HCT116 (cell line): Measurements from ENCODE around the gene PGAP3. TPM values are rescaled to one million over a fixed set of nuclear protein-coding genes. Genes with fewer than 3 reads are reported as not detected.

Source experiments
- ATAC-seq: fragments of 200-7000 bp; cut with Tn5 transposase; 2 replicates; pipeline ENCODE4 v1.9.1; 2020; ENCODE audit warnings: mild to moderate bottlenecking, moderate library complexity
- BruUV-seq: library from RNA; stranded (reverse); fragments of 400-500 nt; replicated peaks from 2 replicates; lab custom pipeline; 2021; lab: Mats Ljungman, UMichigan
- CTCF ChIA-PET: fragments of 300-600 bp; sonication (Branson Sonifier 250); formaldehyde crosslinking; loops from one replicate; lab custom pipeline; 2021; ENCODE audit warnings: antibody characterized with exemption; lab: Charles Lee
- POLR2A ChIA-PET: fragments of 300-600, 350-600 bp; sonication (Branson Sonifier 250); formaldehyde crosslinking; loops from one replicate; lab custom pipeline; 2021; ENCODE audit warnings: antibody characterized with exemption; lab: Charles Lee
- RAD21 ChIA-PET, 2 experiments: fragments of 300-600 bp; sonication (Branson Sonifier 250); formaldehyde crosslinking; loops; one replicate each; lab custom pipeline; 2023; ENCODE audit warnings: low total read pairs in 2 of 2; ENCODE audit not compliant: uncharacterized antibody in 2 of 2, unreplicated experiment in 2 of 2, low non-redundant PET in 1 of 2; lab: Charles Lee
- DNase-seq: peaks from one replicate; pipeline ENCODE4 v3.0.0-alpha.2; 2010; ENCODE audit warnings: low read depth, low spot score
- H2AFZ ChIP-seq: fragments of 200-600 bp; shearing (Covaris generic), sonication (generic); 2 replicates; pipeline ENCODE4 v1.6.1; 2017; ENCODE audit warnings: low read depth, mixed run types, mixed read lengths, antibody characterized with exemption, low read length; ENCODE audit not compliant: poor library complexity, severe bottlenecking
- H3K27ac ChIP-seq: 2 replicates; pipeline ENCODE4 v1.5.1; 2012; ENCODE audit warnings: low read depth, low read length
- H3K27me3 ChIP-seq: fragments of 200-600 bp; sonication (generic); 2 replicates; pipeline ENCODE4 v1.6.1; 2016; ENCODE audit warnings: mixed run types, low read length, mixed read lengths; ENCODE audit not compliant: insufficient read depth
- H3K36me3 ChIP-seq, 2 experiments: fragments of 200-500 bp in 1 of 2; fragments of 200-600 bp in 1 of 2; sonication (Bioruptor generic) in 1 of 2; sonication (generic) in 1 of 2; 2 replicates each; pipeline versions ENCODE4 v1.5.1 to v1.6.1; 2014 to 2016; ENCODE audit warnings: low read length in 2 of 2, inconsistent platforms in 1 of 2, mixed read lengths in 1 of 2, mixed run types in 1 of 2; ENCODE audit not compliant: insufficient read depth in 2 of 2, control insufficient read depth in 1 of 2
- H3K4me1 ChIP-seq, 2 experiments: fragments of 200-600 bp in 1 of 2; sonication (generic) in 1 of 2; 2 replicates each; pipeline versions ENCODE4 v1.5.1 to v1.6.1; 2012 to 2017; ENCODE audit warnings: low read length in 2 of 2, inconsistent platforms in 1 of 2, mild to moderate bottlenecking in 1 of 2, mixed read lengths in 1 of 2, mixed run types in 1 of 2, moderate library complexity in 1 of 2; ENCODE audit not compliant: insufficient read depth in 2 of 2, control insufficient read depth in 1 of 2
- H3K4me2 ChIP-seq: fragments of 200-600 bp; sonication (generic); 2 replicates; pipeline ENCODE4 v1.6.1; 2017; ENCODE audit warnings: mixed run types, low read length, mixed read lengths
- H3K4me3 ChIP-seq, 2 experiments: fragments of 200-600 bp in 1 of 2; sonication (generic) in 1 of 2; replicated peaks in 1 of 2; 2 replicates each; pipeline ENCODE4 v1.5.1; 2011 to 2016; ENCODE audit warnings: low read length in 2 of 2, control low read depth in 1 of 2, low read depth in 1 of 2, mild to moderate bottlenecking in 1 of 2, mixed read lengths in 1 of 2, mixed run types in 1 of 2
- H3K79me2 ChIP-seq: fragments of 200-600 bp; sonication (generic); 2 replicates; pipeline ENCODE4 v1.6.1; 2017; ENCODE audit warnings: mild to moderate bottlenecking, mixed run types, low read length, moderate library complexity, mixed read lengths; ENCODE audit not compliant: insufficient read depth
- H3K9ac ChIP-seq: fragments of 200-600 bp; sonication (generic); 2 replicates; pipeline ENCODE4 v1.6.1; 2016; ENCODE audit warnings: low read length, mixed read lengths
- H3K9me2 ChIP-seq: fragments of 200-600 bp; sonication (generic), shearing (Covaris generic); 2 replicates; pipeline ENCODE4 v1.6.1; 2017; ENCODE audit warnings: mixed run types, mild to moderate bottlenecking, moderate library complexity; ENCODE audit not compliant: insufficient read depth
- H3K9me3 ChIP-seq, 2 experiments: fragments of 200-500 bp in 1 of 2; fragments of 200-600 bp in 1 of 2; sonication (Bioruptor generic) in 1 of 2; sonication (generic) in 1 of 2; 2 replicates each; pipeline ENCODE4 v1.6.1; 2014 to 2017; ENCODE audit warnings: low read length in 2 of 2, mixed read lengths in 2 of 2, inconsistent platforms in 1 of 2, low read depth in 1 of 2, mild to moderate bottlenecking in 1 of 2, mixed run types in 1 of 2, moderate library complexity in 1 of 2; ENCODE audit not compliant: control insufficient read depth in 1 of 2, insufficient read depth in 1 of 2
- H4K20me1 ChIP-seq: fragments of 200-600 bp; sonication (generic), shearing (Covaris generic); 2 replicates; pipeline ENCODE4 v1.6.1; 2017; ENCODE audit warnings: mixed run types, mild to moderate bottlenecking, moderate library complexity; ENCODE audit not compliant: insufficient read depth
- CBX3 ChIP-seq: IDR thresholded peaks from 2 replicates; pipeline ENCODE4 v1.6.1; 2012; ENCODE audit warnings: low read depth
- CEBPB ChIP-seq: IDR thresholded peaks from 2 replicates; pipeline ENCODE4 v1.6.1; 2012; ENCODE audit warnings: low read depth
- EGR1 ChIP-seq: IDR thresholded peaks from 2 replicates; pipeline ENCODE4 v1.6.1; 2012; ENCODE audit warnings: low read depth
- ELF1 ChIP-seq: IDR thresholded peaks from 2 replicates; pipeline ENCODE4 v1.6.1; 2012; ENCODE audit warnings: low read depth, borderline replicate concordance
- EZH2 ChIP-seq: fragments of 200-600 bp; sonication (generic); IDR thresholded peaks from 2 replicates; pipeline ENCODE4 v1.6.1; 2017; ENCODE audit warnings: antibody characterized with exemption, mixed run types
- FOSL1 ChIP-seq: IDR thresholded peaks from 2 replicates; pipeline ENCODE4 v1.6.1; 2012; ENCODE audit warnings: low read depth
- JUND ChIP-seq: IDR thresholded peaks from 2 replicates; pipeline ENCODE4 v1.6.1; 2012
- POLR2A ChIP-seq: IDR thresholded peaks from 2 replicates; pipeline ENCODE4 v1.7.0; 2011; ENCODE audit warnings: borderline replicate concordance; ENCODE audit not compliant: insufficient read depth, insufficient read length; ENCODE audit errors: extremely low read depth
- RAD21 ChIP-seq: IDR thresholded peaks from 2 replicates; pipeline ENCODE4 v1.6.1; 2012; ENCODE audit warnings: low read depth, mild to moderate bottlenecking
- SIN3A ChIP-seq: IDR thresholded peaks from 2 replicates; pipeline ENCODE4 v1.6.1; 2012; ENCODE audit warnings: low read depth
- SP1 ChIP-seq: IDR thresholded peaks from 2 replicates; pipeline ENCODE4 v1.6.1; 2012; ENCODE audit warnings: low read depth
- SRF ChIP-seq: IDR thresholded peaks from 2 replicates; pipeline ENCODE4 v1.6.1; 2012; ENCODE audit warnings: low read depth
- TCF7L2 ChIP-seq: IDR thresholded peaks from 2 replicates; pipeline ENCODE4 v1.7.0; 2011; ENCODE audit warnings: borderline replicate concordance, inconsistent platforms; ENCODE audit not compliant: insufficient read depth, insufficient read length; ENCODE audit errors: extremely low read depth
- YY1 ChIP-seq: IDR thresholded peaks from 2 replicates; pipeline ENCODE4 v1.6.1; 2011; ENCODE audit warnings: low read length, low read depth, moderate library complexity, mild to moderate bottlenecking; ENCODE audit not compliant: insufficient replicate concordance; ENCODE audit errors: extremely low read depth
- ZNF274 ChIP-seq: fragments of 200-500 bp; sonication (Bioruptor generic); IDR thresholded peaks from 2 replicates; pipeline ENCODE4 v1.6.1; 2014; ENCODE audit warnings: mild to moderate bottlenecking, low read depth, low read length, inconsistent platforms
- intact Hi-C: fragments of 100-400 bp; cut with micrococcal nuclease; formaldehyde crosslinking; loops from 2 replicates; pipeline ENCODE4 v1.10.0; 2022
- total RNA-seq: library from RNA; stranded (reverse); gene quantifications from one replicate; pipeline ENCODE4 v1.2.1, GENCODE V29; 2021; ENCODE audit not compliant: unreplicated experiment
- TF ChIP-seq, protein P1 (sequence below): IDR thresholded peaks from 2 replicates; pipeline ENCODE4 v1.6.1; 2011; ENCODE audit warnings: mild to moderate bottlenecking, low read length, moderate library complexity; ENCODE audit not compliant: insufficient replicate concordance; ENCODE audit errors: extremely low read depth
- TF ChIP-seq, protein P2 (sequence below): IDR thresholded peaks from 2 replicates; pipeline ENCODE4 v1.6.1; 2012; ENCODE audit warnings: low read depth
- TF ChIP-seq, protein P3 (sequence below): IDR thresholded peaks from 2 replicates; pipeline ENCODE4 v1.6.1; 2012
- TF ChIP-seq, protein P4 (sequence below), 3 experiments: fragments of 200-600 bp in 1 of 3; sonication (generic) in 1 of 3; IDR thresholded peaks in 2 of 3; conservative IDR thresholded peaks in 1 of 3; 2 replicates each; pipeline ENCODE4 v1.5.1; 2012 to 2017; ENCODE audit warnings: low read depth in 2 of 3, low read length in 2 of 3, antibody characterized with exemption in 1 of 3, borderline replicate concordance in 1 of 3, control low read depth in 1 of 3, mild to moderate bottlenecking in 1 of 3, mixed read lengths in 1 of 3, mixed run types in 1 of 3, moderate library complexity in 1 of 3; ENCODE audit not compliant: insufficient read depth in 1 of 3

Gene PGAP3
- total RNA-seq, 1 experiment from 2014 or later: 15.2 TPM

DNA sequence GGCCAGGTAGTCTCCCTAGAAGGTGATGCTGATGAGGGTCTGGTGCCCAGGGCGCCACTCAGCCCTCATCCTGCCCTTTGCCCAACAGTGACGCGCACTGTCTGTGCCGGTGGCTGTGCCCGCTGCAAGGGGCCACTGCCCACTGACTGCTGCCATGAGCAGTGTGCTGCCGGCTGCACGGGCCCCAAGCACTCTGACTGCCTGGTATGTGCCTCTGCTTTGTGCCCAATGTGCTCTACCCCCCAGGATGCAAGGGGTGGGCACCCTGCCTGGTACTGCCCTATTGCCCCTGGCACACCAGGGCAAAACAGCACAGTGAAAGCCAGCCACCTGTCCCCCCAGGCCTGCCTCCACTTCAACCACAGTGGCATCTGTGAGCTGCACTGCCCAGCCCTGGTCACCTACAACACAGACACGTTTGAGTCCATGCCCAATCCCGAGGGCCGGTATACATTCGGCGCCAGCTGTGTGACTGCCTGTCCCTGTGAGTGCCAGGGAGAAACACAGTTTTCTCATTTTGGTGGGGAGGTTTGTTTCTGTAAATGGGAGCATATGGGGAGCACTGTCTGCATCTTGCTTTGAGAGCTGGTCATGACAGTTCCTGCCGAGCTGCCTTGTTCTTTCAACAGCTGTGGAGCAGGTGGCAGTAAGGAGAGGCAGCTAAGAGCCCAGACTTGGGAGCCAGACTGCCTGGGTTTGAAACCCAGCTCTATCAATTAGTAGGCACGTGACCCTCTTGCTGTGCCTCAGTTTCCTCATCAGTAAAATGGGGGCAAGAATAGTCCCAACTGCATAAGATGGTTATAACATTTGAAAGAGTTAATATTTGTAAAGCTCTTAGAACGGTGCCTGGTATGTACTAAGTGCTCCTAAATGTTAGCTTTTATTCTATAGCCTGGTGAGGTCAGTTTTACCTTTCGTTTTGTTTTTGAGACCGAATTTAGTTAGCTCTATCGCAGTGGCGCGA lies 22.4 kb upstream of the PGAP3 start:
- H3K79me2 ChIP-seq: peaks cover 11% of the 10 kb centered on the region; the same call in 1 of the 2 replicates
- no peak overlapping the region for H2AFZ ChIP-seq
- ATAC-seq (no peak), DNase-seq (no peak)
- H3K36me3 ChIP-seq: peaks cover 4 to 30% of the 10 kb centered on the region in 2 experiments; a peak in 2 of 4 replicates
- ChIA-PET RAD21 (no interaction called here), POLR2A (no interaction called here), CTCF (interaction anchor here (0.6 to 1.2 kb wide), 2 partner anchors 10 to 163 kb away, joined by 3 read pairs; partner anchors contain the start of gene ERBB2)
- H3K27ac ChIP-seq: no peak overlapping the region
- H3K4me2 ChIP-seq: no peak overlapping the region
- intact Hi-C loops: no loop called here
- H3K27me3 ChIP-seq: no peaks in the 10 kb centered on the region
- no peaks in the 10 kb centered on the region for H3K9me2 ChIP-seq
- BruUV-seq: no TSS peak
- H4K20me1 ChIP-seq: no peaks in the 10 kb centered on the region
- peaks cover 18 to 19% of the 10 kb centered on the region in 2 experiments for H3K4me1 ChIP-seq
- no peak overlapping the region for H3K4me3 ChIP-seq
- H3K9me3 ChIP-seq: no peaks in the 10 kb centered on the region
- no peak overlapping the region for H3K9ac ChIP-seq
- TF ChIP-seq SIN3A (no peak), FOSL1 (no peak), YY1 (no peak), SP1 (no peak), ZNF274 (no peak), EZH2 (no peak), CEBPB (no peak), POLR2A (no peak), TCF7L2 (no peak), JUND (no peak), EGR1 (no peak), RAD21 (no peak), ELF1 (no peak), SRF (no peak), CBX3 (no peak)
- TF ChIP-seq, protein P1, sequence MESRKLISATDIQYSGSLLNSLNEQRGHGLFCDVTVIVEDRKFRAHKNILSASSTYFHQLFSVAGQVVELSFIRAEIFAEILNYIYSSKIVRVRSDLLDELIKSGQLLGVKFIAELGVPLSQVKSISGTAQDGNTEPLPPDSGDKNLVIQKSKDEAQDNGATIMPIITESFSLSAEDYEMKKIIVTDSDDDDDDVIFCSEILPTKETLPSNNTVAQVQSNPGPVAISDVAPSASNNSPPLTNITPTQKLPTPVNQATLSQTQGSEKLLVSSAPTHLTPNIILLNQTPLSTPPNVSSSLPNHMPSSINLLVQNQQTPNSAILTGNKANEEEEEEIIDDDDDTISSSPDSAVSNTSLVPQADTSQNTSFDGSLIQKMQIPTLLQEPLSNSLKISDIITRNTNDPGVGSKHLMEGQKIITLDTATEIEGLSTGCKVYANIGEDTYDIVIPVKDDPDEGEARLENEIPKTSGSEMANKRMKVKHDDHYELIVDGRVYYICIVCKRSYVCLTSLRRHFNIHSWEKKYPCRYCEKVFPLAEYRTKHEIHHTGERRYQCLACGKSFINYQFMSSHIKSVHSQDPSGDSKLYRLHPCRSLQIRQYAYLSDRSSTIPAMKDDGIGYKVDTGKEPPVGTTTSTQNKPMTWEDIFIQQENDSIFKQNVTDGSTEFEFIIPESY: no peak
- TF ChIP-seq, protein P2, sequence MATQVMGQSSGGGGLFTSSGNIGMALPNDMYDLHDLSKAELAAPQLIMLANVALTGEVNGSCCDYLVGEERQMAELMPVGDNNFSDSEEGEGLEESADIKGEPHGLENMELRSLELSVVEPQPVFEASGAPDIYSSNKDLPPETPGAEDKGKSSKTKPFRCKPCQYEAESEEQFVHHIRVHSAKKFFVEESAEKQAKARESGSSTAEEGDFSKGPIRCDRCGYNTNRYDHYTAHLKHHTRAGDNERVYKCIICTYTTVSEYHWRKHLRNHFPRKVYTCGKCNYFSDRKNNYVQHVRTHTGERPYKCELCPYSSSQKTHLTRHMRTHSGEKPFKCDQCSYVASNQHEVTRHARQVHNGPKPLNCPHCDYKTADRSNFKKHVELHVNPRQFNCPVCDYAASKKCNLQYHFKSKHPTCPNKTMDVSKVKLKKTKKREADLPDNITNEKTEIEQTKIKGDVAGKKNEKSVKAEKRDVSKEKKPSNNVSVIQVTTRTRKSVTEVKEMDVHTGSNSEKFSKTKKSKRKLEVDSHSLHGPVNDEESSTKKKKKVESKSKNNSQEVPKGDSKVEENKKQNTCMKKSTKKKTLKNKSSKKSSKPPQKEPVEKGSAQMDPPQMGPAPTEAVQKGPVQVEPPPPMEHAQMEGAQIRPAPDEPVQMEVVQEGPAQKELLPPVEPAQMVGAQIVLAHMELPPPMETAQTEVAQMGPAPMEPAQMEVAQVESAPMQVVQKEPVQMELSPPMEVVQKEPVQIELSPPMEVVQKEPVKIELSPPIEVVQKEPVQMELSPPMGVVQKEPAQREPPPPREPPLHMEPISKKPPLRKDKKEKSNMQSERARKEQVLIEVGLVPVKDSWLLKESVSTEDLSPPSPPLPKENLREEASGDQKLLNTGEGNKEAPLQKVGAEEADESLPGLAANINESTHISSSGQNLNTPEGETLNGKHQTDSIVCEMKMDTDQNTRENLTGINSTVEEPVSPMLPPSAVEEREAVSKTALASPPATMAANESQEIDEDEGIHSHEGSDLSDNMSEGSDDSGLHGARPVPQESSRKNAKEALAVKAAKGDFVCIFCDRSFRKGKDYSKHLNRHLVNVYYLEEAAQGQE: no peak
- TF ChIP-seq, protein P3, sequence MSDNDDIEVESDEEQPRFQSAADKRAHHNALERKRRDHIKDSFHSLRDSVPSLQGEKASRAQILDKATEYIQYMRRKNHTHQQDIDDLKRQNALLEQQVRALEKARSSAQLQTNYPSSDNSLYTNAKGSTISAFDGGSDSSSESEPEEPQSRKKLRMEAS: no peak
- TF ChIP-seq, protein P4, sequence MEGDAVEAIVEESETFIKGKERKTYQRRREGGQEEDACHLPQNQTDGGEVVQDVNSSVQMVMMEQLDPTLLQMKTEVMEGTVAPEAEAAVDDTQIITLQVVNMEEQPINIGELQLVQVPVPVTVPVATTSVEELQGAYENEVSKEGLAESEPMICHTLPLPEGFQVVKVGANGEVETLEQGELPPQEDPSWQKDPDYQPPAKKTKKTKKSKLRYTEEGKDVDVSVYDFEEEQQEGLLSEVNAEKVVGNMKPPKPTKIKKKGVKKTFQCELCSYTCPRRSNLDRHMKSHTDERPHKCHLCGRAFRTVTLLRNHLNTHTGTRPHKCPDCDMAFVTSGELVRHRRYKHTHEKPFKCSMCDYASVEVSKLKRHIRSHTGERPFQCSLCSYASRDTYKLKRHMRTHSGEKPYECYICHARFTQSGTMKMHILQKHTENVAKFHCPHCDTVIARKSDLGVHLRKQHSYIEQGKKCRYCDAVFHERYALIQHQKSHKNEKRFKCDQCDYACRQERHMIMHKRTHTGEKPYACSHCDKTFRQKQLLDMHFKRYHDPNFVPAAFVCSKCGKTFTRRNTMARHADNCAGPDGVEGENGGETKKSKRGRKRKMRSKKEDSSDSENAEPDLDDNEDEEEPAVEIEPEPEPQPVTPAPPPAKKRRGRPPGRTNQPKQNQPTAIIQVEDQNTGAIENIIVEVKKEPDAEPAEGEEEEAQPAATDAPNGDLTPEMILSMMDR (IDR thresholded peaks at IDR 0.05 in 2 of 3, conservative IDR thresholded peaks at IDR 0.05 in 1 of 3; ENCODE audit: borderline replicate concordance in 1 of 3, insufficient read depth in 1 of 3, low read depth in 2 of 3, low read length in 2 of 3): no peak
